GM12878 (cell line): Measurements from ENCODE around the gene NFS1. TPM values are rescaled to one million over a fixed set of nuclear protein-coding genes. Genes with fewer than 3 reads are reported as not detected.

ENCODE experiments used
- ATAC-seq: fragments of 200-7000 bp; cut with Tn5 transposase; 3 replicates; pipeline ENCODE4 v1.9.1; 2020; ENCODE audit warnings: mild to moderate bottlenecking, moderate library complexity
- BruUV-seq: library from RNA; stranded (reverse); fragments of 400-500 nt; replicated peaks from 2 replicates; lab custom pipeline; 2021; lab: Mats Ljungman, UMichigan
- CTCF ChIA-PET: fragments of 300-600 bp; sonication (Branson Sonifier 250); formaldehyde crosslinking; extraction: SDS; loops from one replicate; lab custom pipeline; 2021; ENCODE audit warnings: inconsistent platforms; lab: Yijun Ruan, JAX
- POLR2A ChIA-PET: fragments of 350-600 bp; formaldehyde crosslinking; extraction: SDS; loops from one replicate; lab custom pipeline; 2021; ENCODE audit warnings: inconsistent platforms; lab: Charles Lee
- RAD21 ChIA-PET: fragments of 300-600 bp; sonication (Branson Sonifier 250); formaldehyde crosslinking; loops from one replicate; lab custom pipeline; 2023; ENCODE audit warnings: antibody characterized with exemption; ENCODE audit not compliant: unreplicated experiment; lab: Charles Lee
- SMC1A ChIA-PET: fragments of 300-600 bp; sonication (Branson Sonifier 250); formaldehyde crosslinking; loops from one replicate; lab custom pipeline; 2023; ENCODE audit not compliant: unreplicated experiment, uncharacterized antibody; lab: Charles Lee
- DNase-seq: peaks from one replicate; pipeline ENCODE4 v3.0.0-alpha.2; 2011; ENCODE audit warnings: low read depth, low spot score
- FAIRE-seq: peaks from 3 replicates; lab custom pipeline; 2011; peaks lifted over from hg19 to GRCh38; lab: Jason Lieb, UNC
- H2AFZ ChIP-seq: 2 replicates; pipeline ENCODE4 v1.6.0; 2011; ENCODE audit warnings: low read depth, low read length, control low read depth; ENCODE audit not compliant: control insufficient read depth
- H3K27ac ChIP-seq: 2 replicates; pipeline ENCODE4 v1.5.1; 2011; ENCODE audit warnings: control low read depth; ENCODE audit not compliant: control insufficient read depth, insufficient read depth
- H3K27me3 ChIP-seq, 2 experiments: replicated peaks in 1 of 2; 2 replicates each; pipeline versions ENCODE4 v1.6.0 to v1.6.1; 2011; ENCODE audit warnings: low read length in 1 of 2; ENCODE audit not compliant: control insufficient read depth in 2 of 2, insufficient read depth in 2 of 2
- H3K36me3 ChIP-seq, 2 experiments: 2 replicates each; pipeline ENCODE4 v1.5.1; 2011; ENCODE audit warnings: low read length in 1 of 2; ENCODE audit not compliant: control insufficient read depth in 2 of 2, insufficient read depth in 2 of 2
- H3K4me1 ChIP-seq: 2 replicates; pipeline ENCODE4 v1.6.1; 2011; ENCODE audit warnings: mild to moderate bottlenecking, low read length, moderate library complexity, mixed read lengths; ENCODE audit not compliant: control insufficient read depth, insufficient read depth
- H3K4me2 ChIP-seq: 2 replicates; pipeline ENCODE4 v1.6.0; 2011; ENCODE audit warnings: control low read depth; ENCODE audit not compliant: control insufficient read depth, insufficient read depth
- H3K4me3 ChIP-seq: fragments of 200-600 bp; sonication (generic); 2 replicates; pipeline ENCODE4 v1.5.1; 2016
- H3K79me2 ChIP-seq: 2 replicates; pipeline ENCODE4 v1.6.0; 2011; ENCODE audit warnings: low read length; ENCODE audit not compliant: control insufficient read depth, insufficient read depth
- H3K9ac ChIP-seq: 2 replicates; pipeline ENCODE4 v1.8.0; 2011; ENCODE audit warnings: low read length, control low read depth, mixed read lengths; ENCODE audit not compliant: control insufficient read depth, insufficient read depth
- H3K9me3 ChIP-seq: replicated peaks from 3 replicates; pipeline ENCODE4 v1.5.1; 2011; ENCODE audit warnings: mild to moderate bottlenecking, low read length; ENCODE audit not compliant: control insufficient read depth, insufficient read depth
- H4K20me1 ChIP-seq: 2 replicates; pipeline ENCODE4 v1.6.0; 2011; ENCODE audit not compliant: control insufficient read depth, insufficient read depth
- EED ChIP-seq: sonication (generic); IDR thresholded peaks from 2 replicates; pipeline ENCODE4 v1.6.1; 2016; ENCODE audit warnings: antibody characterized with exemption, low read depth
- EGR1 ChIP-seq, 2 experiments: IDR thresholded peaks; 1 replicate in 1 of 2; 2 replicates in 1 of 2; pipeline ENCODE4 v1.6.1; 2011 to 2012; ENCODE audit warnings: low read depth in 2 of 2, low read length in 2 of 2, borderline replicate concordance in 1 of 2, mild to moderate bottlenecking in 1 of 2, moderate library complexity in 1 of 2
- EP300 ChIP-seq, 2 experiments: fragments of 150-350 bp in 1 of 2; IDR thresholded peaks; 2 replicates each; pipeline ENCODE4 v1.6.1; 2011 to 2012; ENCODE audit warnings: low read depth in 2 of 2, low read length in 2 of 2, borderline replicate concordance in 1 of 2, improper control_type of control experiment in 1 of 2, inconsistent platforms in 1 of 2; ENCODE audit not compliant: control insufficient read depth in 1 of 2
- MEF2B ChIP-seq: fragments of 450-650 bp; IDR thresholded peaks from 2 replicates; pipeline ENCODE4 v1.6.1; 2018; ENCODE audit warnings: mild to moderate bottlenecking, moderate library complexity; ENCODE audit not compliant: partially characterized antibody, poor library complexity, severe bottlenecking
- NFXL1 ChIP-seq: fragments of 450-650 bp; IDR thresholded peaks from 2 replicates; pipeline ENCODE4 v1.6.1; 2017; ENCODE audit warnings: antibody characterized with exemption, mild to moderate bottlenecking, borderline replicate concordance
- PBX3 ChIP-seq: IDR thresholded peaks from 2 replicates; pipeline ENCODE4 v1.6.1; 2011; ENCODE audit warnings: mild to moderate bottlenecking, low read depth, low read length, moderate library complexity; ENCODE audit not compliant: insufficient replicate concordance
- POU2F2 ChIP-seq: IDR thresholded peaks from 3 replicates; pipeline ENCODE4 v1.6.1; 2011; ENCODE audit warnings: low read depth, mild to moderate bottlenecking, low read length, borderline replicate concordance
- RB1 ChIP-seq: fragments of 450-650 bp; formaldehyde crosslinking; IDR thresholded peaks from 2 replicates; pipeline ENCODE4 v1.6.1; 2017; ENCODE audit warnings: mild to moderate bottlenecking, borderline replicate concordance
- SRF ChIP-seq, 2 experiments: IDR thresholded peaks; 2 replicates each; pipeline ENCODE4 v1.6.1; 2011; ENCODE audit warnings: low read depth in 2 of 2, low read length in 2 of 2, mild to moderate bottlenecking in 1 of 2, moderate library complexity in 1 of 2
- SUPT20H ChIP-seq: IDR thresholded peaks from 2 replicates; pipeline ENCODE4 v1.6.1; 2011; ENCODE audit warnings: low read depth, mild to moderate bottlenecking, low read length, moderate library complexity, borderline replicate concordance; ENCODE audit not compliant: control insufficient read depth
- WGBS: methylation state at CpG from one replicate; pipeline ENCODE4 v1.1.6; 2016; ENCODE audit warnings: low lambda C conversion rate; ENCODE audit not compliant: insufficient replicate concordance, insufficient coverage; ENCODE audit errors: missing lambda C conversion rate; 5-methylcytosine and 5-hydroxymethylcytosine counted together
- in situ Hi-C: fragments of 300-500 bp; cut with MboI; formaldehyde crosslinking; loops from 9 replicates; pipeline ENCODE4 v1.14.3; 2018; ENCODE audit warnings: mixed read lengths
- intact Hi-C: fragments of 100-400 bp; cut with micrococcal nuclease; formaldehyde crosslinking; loops from one replicate; pipeline ENCODE4 v1.14.2; 2022; ENCODE audit not compliant: unreplicated experiment
- polyA plus RNA-seq, 11 experiments: library from polyadenylated mRNA; depleted of rRNA in 4 of 11; unstranded in 6 of 11; stranded (reverse) in 5 of 11; fragments of >200 nt; fragmentation: Nextera tagmentation in 4 of 11; fragmentation: Illumina TruSeq in 1 of 11; extraction: Ambion mirVana in 4 of 11; extraction: Trizol in 1 of 11; gene quantifications; 1 replicate in 1 of 11; 2 replicates in 10 of 11; pipeline versions ENCODE4 v1.2.1 to v1.2.3, GENCODE V29; 2011 to 2016; ENCODE audit warnings: inconsistent platforms in 2 of 11, missing spikeins in 2 of 11, low read depth in 1 of 11
- total RNA-seq, 4 experiments: library from RNA; depleted of rRNA in 3 of 4; stranded (reverse); fragments of >200 nt in 3 of 4; fragmentation: Illumina TruSeq in 1 of 4; extraction: Trizol in 1 of 4; gene quantifications; 2 replicates each; pipeline versions ENCODE4 v1.2.1 to v1.2.3, GENCODE V29; 2013 to 2021

The NFS1 gene
- total and polyA plus RNA-seq, 10 of the 15 experiments (the other 5 are each of a cell fraction or from before 2014, with no cell fraction given): 9.2 to 74.1 (median 38.6) TPM

GRCh38 chr20:35640724-35641123 is 58.4 kb downstream of the NFS1 start:
- intact Hi-C loops: no loop called here

More at GRCh38 chr20:35640724-35641123, 58.4 kb downstream of the NFS1 start:
- 0 out of 4 replicates have a peak, but pooled peaks cover 0 to 7% of the 10 kb centered on the region in 2 experiments for H3K36me3 ChIP-seq
- CTCF ChIA-PET: no interaction called here
- TF ChIP-seq EGR1 (IDR thresholded peaks at IDR 0.05; ENCODE audit: borderline replicate concordance in 1 of 2, low read depth in 2 of 2, low read length in 2 of 2): no peak
- TF ChIP-seq EED: no peak
- TF ChIP-seq POU2F2: no peak
- TF ChIP-seq SRF (IDR thresholded peaks at IDR 0.05; ENCODE audit: low read depth in 2 of 2, low read length in 2 of 2): no peak
- TF ChIP-seq SUPT20H: no peak
- TF ChIP-seq PBX3: no peak
- no peak for TF ChIP-seq RB1
- TF ChIP-seq MEF2B: no peak
- no peak for TF ChIP-seq NFXL1
- TF ChIP-seq EP300 (IDR thresholded peaks at IDR 0.05; ENCODE audit: borderline replicate concordance in 1 of 2, control insufficient read depth in 1 of 2, low read depth in 2 of 2, low read length in 2 of 2): no peak
- H3K9ac ChIP-seq: no peak overlapping the region
- POLR2A ChIA-PET: no interaction called here
- no peak overlapping the region for H2AFZ ChIP-seq
- no peaks in the 10 kb centered on the region for H4K20me1 ChIP-seq
- H3K4me1 ChIP-seq: no peaks in the 10 kb centered on the region
- 100% methylated on average over 3 of the region's 3 CpGs for WGBS
- H3K79me2 ChIP-seq: no peaks in the 10 kb centered on the region; the same call in none of the 2 replicates
- no peak for ATAC-seq
- in situ Hi-C loops: no loop called here
- no peaks in the 10 kb centered on the region for H3K27me3 ChIP-seq
- no peak overlapping the region for H3K4me3 ChIP-seq
- SMC1A ChIA-PET: interaction anchor here (2.1 kb wide), 1 partner anchor 10 kb away, joined by 4 read pairs; no protein-coding TSS in a partner anchor
- no peak for FAIRE-seq
- no peak overlapping the region for H3K27ac ChIP-seq
- RAD21 ChIA-PET: no interaction called here
- BruUV-seq: no TSS peak
- no peaks in the 10 kb centered on the region for H3K9me3 ChIP-seq
- H3K4me2 ChIP-seq: no peak overlapping the region
- DNase-seq: no peak
